PC-3 (cell line): ENCODE data around the gene MKKS.

Source experiments
- CTCF ChIP-seq: fragments of 300-600 bp; sonication (generic); conservative IDR thresholded peaks from 2 replicates; pipeline ENCODE4 v1.5.1; 2017; ENCODE audit warnings: antibody characterized with exemption, low read depth, mild to moderate bottlenecking, low read length
- EZH2phosphoT487 ChIP-seq: fragments of 300-600 bp; sonication (generic); IDR thresholded peaks from 2 replicates; pipeline ENCODE4 v1.6.1; 2018; ENCODE audit warnings: mild to moderate bottlenecking, antibody characterized with exemption, low read length, borderline replicate concordance

- TF ChIP-seq EZH2phosphoT487, result no peak
- no peak for TF ChIP-seq CTCF
Observed at GRCh38 chr20:10415013-10415650, 18.9 kb downstream of the MKKS start.
